H9 (cell line): ENCODE results near the gene CLEC1A. TPM values are rescaled to one million over a fixed set of nuclear protein-coding genes. Genes with fewer than 3 reads are reported as not detected.

ENCODE experiments used
- DNase-seq: peaks from one replicate; pipeline ENCODE4 v3.0.0-alpha.2; 2017
- H2AFZ ChIP-seq: one replicate; pipeline ENCODE4 v1.6.1; 2013; ENCODE audit warnings: mild to moderate bottlenecking, low read length, control low read depth, moderate library complexity
- H2AK5ac ChIP-seq: 2 replicates; pipeline ENCODE4 v1.6.1; 2013; ENCODE audit warnings: low read length, control low read depth, mixed read lengths; ENCODE audit not compliant: insufficient read length
- H2BK120ac ChIP-seq: one replicate; pipeline ENCODE4 v1.6.1; 2013; ENCODE audit warnings: low read depth, mild to moderate bottlenecking, low read length, control low read depth, inconsistent platforms; ENCODE audit not compliant: poor library complexity, severe bottlenecking
- H2BK12ac ChIP-seq: 2 replicates; pipeline ENCODE4 v1.6.1; 2013; ENCODE audit warnings: low read length, control low read depth, mixed read lengths, low read depth; ENCODE audit not compliant: insufficient read length
- H2BK15ac ChIP-seq: 2 replicates; pipeline ENCODE4 v1.6.1; 2013; ENCODE audit warnings: low read depth, low read length, control low read depth
- H2BK20ac ChIP-seq: one replicate; pipeline ENCODE4 v1.6.1; 2013; ENCODE audit warnings: low read depth, mild to moderate bottlenecking, low read length, control low read depth, inconsistent platforms; ENCODE audit not compliant: poor library complexity, severe bottlenecking
- H2BK5ac ChIP-seq: 2 replicates; pipeline ENCODE4 v1.6.1; 2013; ENCODE audit warnings: low read length, control low read depth, mixed read lengths; ENCODE audit not compliant: insufficient read length
- H3K14ac ChIP-seq: 2 replicates; pipeline ENCODE4 v1.6.1; 2013; ENCODE audit warnings: low read length, control low read depth; ENCODE audit not compliant: insufficient read depth
- H3K18ac ChIP-seq: 2 replicates; pipeline ENCODE4 v1.6.1; 2013; ENCODE audit warnings: low read depth, mild to moderate bottlenecking, mixed read lengths, low read length, control low read depth; ENCODE audit not compliant: insufficient read length
- H3K23ac ChIP-seq: 2 replicates; pipeline ENCODE4 v1.6.1; 2013; ENCODE audit warnings: low read length, control low read depth, mixed read lengths, low read depth; ENCODE audit not compliant: insufficient read length
- H3K23me2 ChIP-seq: 2 replicates; pipeline ENCODE4 v1.6.1; 2013; ENCODE audit warnings: low read depth, mild to moderate bottlenecking, mixed read lengths, low read length, control low read depth; ENCODE audit not compliant: insufficient read length, poor library complexity, severe bottlenecking
- H3K27ac ChIP-seq: 2 replicates; pipeline ENCODE4 v1.5.1; 2013; ENCODE audit warnings: low read length, control low read depth, mixed read lengths, low read depth; ENCODE audit not compliant: insufficient read length
- H3K27me3 ChIP-seq: 2 replicates; pipeline ENCODE4 v1.6.1; 2013; ENCODE audit warnings: low read length, control low read depth, inconsistent platforms; ENCODE audit not compliant: insufficient read depth
- H3K4ac ChIP-seq: 2 replicates; pipeline ENCODE4 v1.6.1; 2013; ENCODE audit warnings: low read depth, mild to moderate bottlenecking, control low read depth, inconsistent platforms, low read length, moderate library complexity
- H3K4me1 ChIP-seq: 2 replicates; pipeline ENCODE4 v1.6.1; 2013; ENCODE audit warnings: low read length, control low read depth, inconsistent platforms; ENCODE audit not compliant: insufficient read depth
- H3K4me2 ChIP-seq: 2 replicates; pipeline ENCODE4 v1.6.1; 2013; ENCODE audit warnings: low read length, control low read depth, mixed read lengths; ENCODE audit not compliant: insufficient read length, insufficient read depth
- H3K56ac ChIP-seq: 2 replicates; pipeline ENCODE4 v1.6.1; 2013; ENCODE audit warnings: low read depth, mild to moderate bottlenecking, mixed read lengths, low read length, control low read depth; ENCODE audit not compliant: insufficient read length
- H3K79me1 ChIP-seq: 2 replicates; pipeline ENCODE4 v1.6.1; 2013; ENCODE audit warnings: low read depth, mild to moderate bottlenecking, moderate library complexity, low read length, control low read depth, inconsistent platforms; ENCODE audit not compliant: insufficient read depth, poor library complexity, severe bottlenecking
- H3K79me2 ChIP-seq: 2 replicates; pipeline ENCODE4 v1.6.1; 2013; ENCODE audit warnings: low read length, control low read depth, inconsistent platforms; ENCODE audit not compliant: insufficient read depth
- H3K9ac ChIP-seq: 2 replicates; pipeline ENCODE4 v1.6.1; 2013; ENCODE audit warnings: low read length, control low read depth, mixed read lengths; ENCODE audit not compliant: insufficient read length; ENCODE audit errors: extremely low read depth
- H3K9me3 ChIP-seq: one replicate; pipeline ENCODE4 v1.6.1; 2013; ENCODE audit warnings: low read depth, low read length, inconsistent platforms; ENCODE audit not compliant: control insufficient read depth
- H3T11ph ChIP-seq: one replicate; pipeline ENCODE4 v1.6.1; 2013; ENCODE audit warnings: mild to moderate bottlenecking, low read length, control low read depth, inconsistent platforms
- H4K20me1 ChIP-seq: one replicate; pipeline ENCODE4 v1.6.1; 2013; ENCODE audit not compliant: control insufficient read depth, insufficient read length, insufficient read depth
- H4K5ac ChIP-seq: 2 replicates; pipeline ENCODE4 v1.6.1; 2013; ENCODE audit warnings: low read depth, mild to moderate bottlenecking, mixed read lengths, low read length, control low read depth; ENCODE audit not compliant: insufficient read length
- H4K8ac ChIP-seq: replicated peaks from 2 replicates; pipeline ENCODE4 v1.6.1; 2013; ENCODE audit warnings: low read length, control low read depth, mixed read lengths, low read depth; ENCODE audit not compliant: insufficient read length
- H4K91ac ChIP-seq: 2 replicates; pipeline ENCODE4 v1.6.1; 2013; ENCODE audit warnings: low read depth, mild to moderate bottlenecking, moderate library complexity, mixed read lengths, low read length, control low read depth; ENCODE audit not compliant: insufficient read length
- H3K27ac Mint-ChIP-seq, 3 experiments: 2 replicates in 2 of 3; 3 replicates in 1 of 3; pipeline ENCODE4 v1.8.0; 2020 to 2021; ENCODE audit warnings: mixed read lengths in 3 of 3, mild to moderate bottlenecking in 1 of 3, moderate library complexity in 1 of 3
- H3K27me3 Mint-ChIP-seq: 2 replicates; pipeline ENCODE4 v1.8.0; 2021; ENCODE audit warnings: low read depth, mild to moderate bottlenecking, moderate library complexity, mixed read lengths
- H3K36me3 Mint-ChIP-seq, 3 experiments: 2 replicates in 2 of 3; 3 replicates in 1 of 3; pipeline ENCODE4 v1.8.0; 2020 to 2021; ENCODE audit warnings: low read depth in 3 of 3, mixed read lengths in 3 of 3; ENCODE audit not compliant: insufficient read depth in 1 of 3
- H3K4me1 Mint-ChIP-seq, 2 experiments: 2 replicates each; pipeline ENCODE4 v1.8.0; 2020; ENCODE audit warnings: mixed read lengths in 2 of 2
- H3K4me3 Mint-ChIP-seq, 2 experiments: 2 replicates in 1 of 2; 3 replicates in 1 of 2; pipeline ENCODE4 v1.8.0; 2020 to 2021; ENCODE audit warnings: mild to moderate bottlenecking in 2 of 2, mixed read lengths in 2 of 2, moderate library complexity in 1 of 2
- H3K9me3 Mint-ChIP-seq, 2 experiments: 2 replicates in 1 of 2; 3 replicates in 1 of 2; pipeline ENCODE4 v1.8.0; 2020; ENCODE audit warnings: mild to moderate bottlenecking in 2 of 2, mixed read lengths in 2 of 2, moderate library complexity in 1 of 2
- WGBS: extraction: QIAGEN DNeasy Blood & Tissue Kit; methylation state at CpG from one replicate; pipeline ENCODE4 v1.1.7; 2013; ENCODE audit warnings: missing lambda C conversion rate, low lambda C conversion rate, mixed read lengths; ENCODE audit not compliant: insufficient read length; ENCODE audit errors: extremely low coverage; 5-methylcytosine and 5-hydroxymethylcytosine counted together
- total RNA-seq: library from RNA; stranded (reverse); gene quantifications from 2 replicates; pipeline ENCODE4 v1.2.1, GENCODE V29; 2021
- TF ChIP-seq, protein P1 (sequence below): fragments of 200-600 bp; sonication (generic); conservative IDR thresholded peaks from 3 replicates; pipeline ENCODE4 v1.8.0; 2021; ENCODE audit warnings: antibody characterized with exemption, mild to moderate bottlenecking

The CLEC1A gene
- total RNA-seq, 1 experiment from 2014 or later, result not detected

DNA sequence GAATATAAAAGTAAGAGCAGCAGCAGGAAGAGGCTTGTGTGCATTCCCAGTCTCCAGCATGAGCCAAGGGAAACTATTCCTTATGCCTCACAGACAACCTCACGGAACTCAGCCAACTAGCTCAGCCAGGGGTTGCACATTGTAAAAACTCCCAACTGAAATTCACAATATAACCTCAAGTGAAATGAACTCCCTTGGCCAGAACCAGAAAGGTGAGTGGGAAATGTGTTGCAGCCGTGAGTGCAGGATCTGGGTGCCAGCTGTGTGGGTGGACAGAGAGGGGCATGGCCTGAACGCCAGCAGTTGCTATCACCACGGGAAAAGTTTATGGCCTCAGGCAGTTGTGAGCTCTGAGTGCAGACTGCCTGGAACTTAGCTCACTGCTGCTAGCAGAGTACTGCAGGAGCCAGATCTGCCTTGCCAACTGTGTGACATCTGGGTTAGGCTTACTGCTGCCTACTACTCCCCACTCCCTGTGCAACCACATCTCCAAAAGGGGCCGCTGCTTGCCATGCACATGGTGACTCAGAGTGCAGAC, 2.3 kb upstream of the CLEC1A start:
- Histone ChIP-seq H3T11ph (no peak overlapping the region), H4K91ac (no peak overlapping the region), H2BK120ac (no peak overlapping the region), H3K23ac (no peak overlapping the region), H3K4me2 (no peak overlapping the region), H3K79me2 (no peaks in the 10 kb centered on the region), H2BK12ac (no peak overlapping the region), H3K79me1 (no peaks in the 10 kb centered on the region), H3K9ac (no peak overlapping the region), H3K18ac (no peak overlapping the region), H2BK5ac (no peak overlapping the region), H3K14ac (no peak overlapping the region), H2AFZ (no peak overlapping the region), H3K23me2 (no peaks in the 10 kb centered on the region), H3K4me1 (no peaks in the 10 kb centered on the region), H2BK20ac (no peak overlapping the region), H2BK15ac (no peak overlapping the region), H3K9me3 (no peaks in the 10 kb centered on the region), H3K27me3 (no peaks in the 10 kb centered on the region), H3K4ac (no peak overlapping the region), H3K56ac (no peak overlapping the region), H3K27ac (no peak overlapping the region), H4K8ac (no peak overlapping the region), H4K20me1 (no peaks in the 10 kb centered on the region), H2AK5ac (no peak overlapping the region), H4K5ac (no peak overlapping the region)
- TF ChIP-seq, protein P1, sequence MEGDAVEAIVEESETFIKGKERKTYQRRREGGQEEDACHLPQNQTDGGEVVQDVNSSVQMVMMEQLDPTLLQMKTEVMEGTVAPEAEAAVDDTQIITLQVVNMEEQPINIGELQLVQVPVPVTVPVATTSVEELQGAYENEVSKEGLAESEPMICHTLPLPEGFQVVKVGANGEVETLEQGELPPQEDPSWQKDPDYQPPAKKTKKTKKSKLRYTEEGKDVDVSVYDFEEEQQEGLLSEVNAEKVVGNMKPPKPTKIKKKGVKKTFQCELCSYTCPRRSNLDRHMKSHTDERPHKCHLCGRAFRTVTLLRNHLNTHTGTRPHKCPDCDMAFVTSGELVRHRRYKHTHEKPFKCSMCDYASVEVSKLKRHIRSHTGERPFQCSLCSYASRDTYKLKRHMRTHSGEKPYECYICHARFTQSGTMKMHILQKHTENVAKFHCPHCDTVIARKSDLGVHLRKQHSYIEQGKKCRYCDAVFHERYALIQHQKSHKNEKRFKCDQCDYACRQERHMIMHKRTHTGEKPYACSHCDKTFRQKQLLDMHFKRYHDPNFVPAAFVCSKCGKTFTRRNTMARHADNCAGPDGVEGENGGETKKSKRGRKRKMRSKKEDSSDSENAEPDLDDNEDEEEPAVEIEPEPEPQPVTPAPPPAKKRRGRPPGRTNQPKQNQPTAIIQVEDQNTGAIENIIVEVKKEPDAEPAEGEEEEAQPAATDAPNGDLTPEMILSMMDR, result no peak
- H3K9me3 Mint-ChIP-seq, result peaks cover 7 to 8% of the 10 kb centered on the region in 2 experiments
- peaks cover 0 to 6% (median 0%) of the 10 kb centered on the region in 3 experiments; a peak in 4 of 7 replicates for H3K36me3 Mint-ChIP-seq
- no peak overlapping the region for H3K4me3 Mint-ChIP-seq
- H3K27ac Mint-ChIP-seq, result no peak overlapping the region; a peak in 1 of 7 replicates
- H3K27me3 Mint-ChIP-seq, result peaks cover 3% of the 10 kb centered on the region
- peaks cover 10 to 12% of the 10 kb centered on the region in 2 experiments for H3K4me1 Mint-ChIP-seq
- WGBS, result no CpG with 5 or more reads among the region's 5 CpGs
- DNase-seq, result no peak
